ENCODE results near the gene MRPL21.

GRCh38 chr11:68932933-68933577 is 29.4 kb upstream of the MRPL21 start:
- TF ChIP-seq POLR2AphosphoS5 (IDR thresholded peaks at IDR 0.05) (no peak), POLR2A (IDR thresholded peaks at IDR 0.05) (no peak)

Measured in prostate gland (tissue), 1 donor.